Esophagus muscularis mucosa (tissue), 4 donors: ENCODE data around the gene PIK3R6. TPM values are rescaled to one million over a fixed set of nuclear protein-coding genes. Genes with fewer than 3 reads are reported as not detected.

Experiments used
- DNase-seq: peaks from one replicate; pipeline ENCODE4 v3.0.0-alpha.2; 2017; ENCODE audit errors: extremely low spot score
- H3K27ac ChIP-seq, 4 donors: fragments of 200-600 bp; sonication (generic); replicated peaks in 1 of 4; 1 replicate in 3 of 4; 2 replicates in 1 of 4; pipeline ENCODE4 v1.5.1; 2016 to 2019; ENCODE audit warnings: mild to moderate bottlenecking in 1 of 4
- H3K27me3 ChIP-seq, 4 donors: fragments of 200-600 bp; sonication (generic); one replicate each; pipeline versions ENCODE4 v1.5.1 to v1.6.0; 2016 to 2019
- H3K36me3 ChIP-seq, 4 donors: fragments of 200-600 bp; sonication (generic); one replicate each; pipeline ENCODE4 v1.5.1; 2016 to 2019
- H3K4me1 ChIP-seq, 4 donors: fragments of 200-600 bp; sonication (generic); one replicate each; pipeline ENCODE4 v1.5.1; 2016 to 2019
- H3K4me3 ChIP-seq, 4 donors: fragments of 200-600 bp; sonication (generic); 1 replicate in 2 of 4; 2 replicates in 2 of 4; pipeline ENCODE4 v1.5.1; 2016 to 2019; ENCODE audit warnings: mild to moderate bottlenecking in 4 of 4, moderate library complexity in 1 of 4
- H3K9me3 ChIP-seq, 4 donors: fragments of 200-600 bp; sonication (generic); 1 replicate in 3 of 4; 2 replicates in 1 of 4; pipeline ENCODE4 v1.5.1; 2016 to 2019
- CTCF ChIP-seq, 3 experiments: fragments of 200-600 bp in 2 of 3; fragments of 450-650 bp in 1 of 3; sonication (generic) in 2 of 3; IDR thresholded peaks; one replicate each; pipeline ENCODE4 v1.5.1; 2017 to 2019; ENCODE audit warnings: antibody characterized with exemption in 3 of 3, mild to moderate bottlenecking in 2 of 3, moderate library complexity in 1 of 3
- EP300 ChIP-seq: sonication (generic); formaldehyde crosslinking; IDR thresholded peaks from one replicate; pipeline ENCODE4 v1.6.1; 2017; ENCODE audit warnings: antibody characterized with exemption
- POLR2A ChIP-seq: fragments of 450-650 bp; IDR thresholded peaks from one replicate; pipeline ENCODE4 v1.6.1; 2017; ENCODE audit warnings: antibody characterized with exemption, moderate library complexity, mild to moderate bottlenecking, low read depth
- POLR2AphosphoS5 ChIP-seq, 2 donors: sonication (generic); formaldehyde crosslinking; IDR thresholded peaks; one replicate each; pipeline ENCODE4 v1.6.1; 2017; ENCODE audit warnings: antibody characterized with exemption in 2 of 2
- WGBS: methylation state at CpG from one replicate; pipeline ENCODE4 v1.1.5; 2018; 5-methylcytosine and 5-hydroxymethylcytosine counted together
- intact Hi-C: fragments of 100-400 bp; cut with DNase I; formaldehyde crosslinking; loops from one replicate; pipeline ENCODE4 v1.15.1; 2023
- total RNA-seq, 4 donors: library from RNA; depleted of rRNA; stranded (reverse); fragments of >200 nt; gene quantifications; one replicate each; pipeline versions ENCODE4 v1.1.0 to v1.2.1, GENCODE V29; 2016

Gene PIK3R6
- total RNA-seq, 4 donors from 2014 or later: 0.52 to 3.3 (median 1.8) TPM

GRCh38 chr17:8894673-8895578 lies 27.5 kb upstream of the PIK3R6 start:
- Histone ChIP-seq H3K27ac (no peak overlapping the region), H3K36me3 (peaks cover 0 to 3% (median 0%) of the 10 kb centered on the region in 4 donors), H3K4me1 (peaks cover 4 to 14% (median 6%) of the 10 kb centered on the region in 4 donors), H3K27me3 (peaks cover 0 to 11% (median 0%) of the 10 kb centered on the region in 4 donors), H3K4me3 (peak overlapping the region in 3 of 4 donors; percentile 9 to 27 (median 22)), H3K9me3 (no peaks in the 10 kb centered on the region)
- intact Hi-C loops: no loop called here
- no peak for DNase-seq
- WGBS: 43% methylated on average over 24 of the region's 24 CpGs
- TF ChIP-seq CTCF (IDR thresholded peaks at IDR 0.05) (peak; percentile 50 to 82 (median 61)), POLR2A (no peak), EP300 (no peak), POLR2AphosphoS5 (IDR thresholded peaks at IDR 0.05) (no peak)

GRCh38 chr17:8894202-8894671 lies 26.8 kb upstream of the PIK3R6 start:
- peak overlapping the region in 3 of 4 donors; percentile 9 to 27 (median 22) for H3K4me3 ChIP-seq
- H3K27me3 ChIP-seq: peaks cover 0 to 4% (median 0%) of the 10 kb centered on the region in 4 donors
- H3K27ac ChIP-seq: no peak overlapping the region
- H3K4me1 ChIP-seq: peaks cover 4 to 14% (median 6%) of the 10 kb centered on the region in 4 donors
- TF ChIP-seq POLR2AphosphoS5 (IDR thresholded peaks at IDR 0.05) (no peak), EP300 (no peak), CTCF (IDR thresholded peaks at IDR 0.05) (no peak), POLR2A (no peak)
- 82% methylated on average over 16 of the region's 17 CpGs for WGBS
- H3K9me3 ChIP-seq: no peaks in the 10 kb centered on the region
- intact Hi-C loops: no loop called here
- peaks cover 0 to 3% (median 0%) of the 10 kb centered on the region in 4 donors for H3K36me3 ChIP-seq
- no peak for DNase-seq

GRCh38 chr17:8893621-8894201 lies 26.2 kb upstream of the PIK3R6 start:
- WGBS: 93% methylated on average over 14 of the region's 15 CpGs
- TF ChIP-seq POLR2A (no peak), POLR2AphosphoS5 (IDR thresholded peaks at IDR 0.05) (no peak), EP300 (no peak), CTCF (IDR thresholded peaks at IDR 0.05) (no peak)

DNA sequence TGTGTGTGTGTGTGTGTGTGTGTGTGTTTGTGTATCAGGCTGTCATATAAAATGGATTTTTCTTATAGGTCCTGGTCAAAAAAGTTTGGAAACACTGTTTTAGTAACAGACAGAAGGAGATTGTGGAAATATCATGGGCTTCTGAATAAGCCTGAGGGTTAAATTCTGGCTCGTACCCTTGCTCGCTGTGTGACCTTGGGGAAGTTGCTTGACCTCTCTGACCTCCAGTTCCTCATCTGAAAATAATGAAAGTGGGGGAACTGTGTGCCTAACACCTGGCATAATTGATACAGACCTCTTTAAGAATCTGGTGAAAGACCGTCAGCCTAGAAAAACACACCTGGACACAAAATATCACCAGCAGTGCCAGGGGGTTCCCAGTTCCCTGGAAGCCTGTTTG lies 25.6 kb upstream of the PIK3R6 start:
- TF ChIP-seq POLR2A (no peak), CTCF (IDR thresholded peaks at IDR 0.05) (no peak), POLR2AphosphoS5 (IDR thresholded peaks at IDR 0.05) (no peak), EP300 (no peak)
- Histone ChIP-seq H3K4me3 (no peak overlapping the region), H3K27ac (no peak overlapping the region), H3K36me3 (peaks cover 0 to 3% (median 0%) of the 10 kb centered on the region in 4 donors), H3K27me3 (no peaks in the 10 kb centered on the region), H3K4me1 (peaks cover 4 to 14% (median 11%) of the 10 kb centered on the region in 4 donors), H3K9me3 (no peaks in the 10 kb centered on the region)
- 96% methylated on average over 3 of the region's 3 CpGs for WGBS
- intact Hi-C loops: no loop called here
- DNase-seq: no peak

More at GRCh38 chr17:8893621-8894201, 26.2 kb upstream of the PIK3R6 start:
- no peak overlapping the region for H3K27ac ChIP-seq
- H3K4me3 ChIP-seq: no peak overlapping the region
- intact Hi-C loops: no loop called here
- H3K4me1 ChIP-seq: peaks cover 4 to 14% (median 6%) of the 10 kb centered on the region in 4 donors
- no peaks in the 10 kb centered on the region for H3K27me3 ChIP-seq
- DNase-seq: no peak
- peaks cover 0 to 3% (median 0%) of the 10 kb centered on the region in 4 donors for H3K36me3 ChIP-seq
- H3K9me3 ChIP-seq: no peaks in the 10 kb centered on the region
